ENCODE data around the gene MX2.
"Not testable (repeated sequence)": the region's sequence is repeated elsewhere in the genome, so short reads cannot be mapped to it uniquely, and the experiment has no call there.

MX2 gene

DNA sequence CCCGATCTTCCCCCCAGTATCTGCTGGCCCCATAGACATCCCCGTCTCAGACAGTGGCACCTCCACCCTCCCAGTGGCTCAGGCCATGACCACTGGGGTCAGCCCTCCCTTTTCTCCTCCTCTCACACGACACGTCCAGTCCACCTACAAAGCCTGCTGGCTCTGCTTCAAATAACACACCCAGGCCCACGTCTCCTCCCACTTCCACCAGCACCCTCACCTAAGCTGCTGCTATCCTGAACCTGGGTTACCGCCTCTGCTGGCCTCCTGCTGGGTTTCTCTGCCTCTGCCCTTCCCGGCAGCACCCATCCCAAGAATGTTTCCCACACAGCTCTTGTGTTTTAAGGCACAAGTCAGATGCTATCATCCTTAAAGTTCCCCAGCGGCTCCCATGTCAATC lies 26.0 kb downstream of the MX2 start:
- no peak for DNase-seq

DNA sequence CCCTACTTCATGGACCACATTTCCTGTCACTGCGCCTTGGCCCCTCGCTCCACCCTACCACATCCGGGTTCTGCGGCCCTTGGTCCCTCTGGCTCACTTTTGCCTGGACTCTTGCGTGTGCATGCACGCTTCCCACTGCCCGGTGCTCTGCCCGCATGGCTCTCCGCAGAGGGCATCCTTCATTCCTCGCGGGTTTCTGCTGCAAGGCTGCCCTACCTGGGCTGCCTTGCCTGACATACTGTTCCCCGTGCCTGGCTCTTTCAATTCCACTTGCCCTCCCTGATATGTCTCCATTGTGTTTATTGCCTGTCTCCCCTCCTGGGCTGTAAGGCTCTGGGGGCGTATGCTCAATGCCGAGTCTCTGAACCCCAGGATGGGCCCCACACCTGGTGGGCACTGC lies 26.4 kb downstream of the MX2 start:
- DNase-seq = no peak

DNA sequence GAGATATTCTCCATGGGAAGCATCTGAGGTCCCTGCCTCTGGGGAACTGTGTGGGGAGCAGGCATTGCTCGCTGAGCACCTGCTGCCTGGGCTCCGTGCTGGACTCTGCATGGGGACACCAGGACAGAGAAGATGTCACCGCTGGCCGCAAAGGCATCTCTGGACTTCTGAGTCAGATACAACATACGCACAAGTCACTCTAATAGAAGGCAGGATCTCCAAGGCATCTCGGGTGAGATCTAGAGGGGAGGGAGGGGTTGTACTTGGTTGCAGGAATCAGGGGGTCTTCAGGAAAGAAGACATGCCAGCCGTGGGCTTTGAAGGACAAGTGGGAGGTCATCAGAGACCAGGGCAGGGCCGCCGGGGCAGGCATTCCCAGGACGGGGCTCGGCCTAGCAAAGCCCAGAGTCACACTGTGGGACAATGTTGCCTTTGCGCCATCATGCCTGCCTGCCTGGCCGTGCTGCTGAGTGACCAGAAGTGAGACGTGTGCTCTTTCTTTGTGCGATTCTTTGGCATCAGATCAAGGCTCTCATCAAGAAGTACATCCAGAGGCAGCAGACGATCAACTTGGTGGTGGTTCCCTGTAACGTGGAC lies 28.3 kb downstream of the MX2 start:
- no peak for DNase-seq

DNA sequence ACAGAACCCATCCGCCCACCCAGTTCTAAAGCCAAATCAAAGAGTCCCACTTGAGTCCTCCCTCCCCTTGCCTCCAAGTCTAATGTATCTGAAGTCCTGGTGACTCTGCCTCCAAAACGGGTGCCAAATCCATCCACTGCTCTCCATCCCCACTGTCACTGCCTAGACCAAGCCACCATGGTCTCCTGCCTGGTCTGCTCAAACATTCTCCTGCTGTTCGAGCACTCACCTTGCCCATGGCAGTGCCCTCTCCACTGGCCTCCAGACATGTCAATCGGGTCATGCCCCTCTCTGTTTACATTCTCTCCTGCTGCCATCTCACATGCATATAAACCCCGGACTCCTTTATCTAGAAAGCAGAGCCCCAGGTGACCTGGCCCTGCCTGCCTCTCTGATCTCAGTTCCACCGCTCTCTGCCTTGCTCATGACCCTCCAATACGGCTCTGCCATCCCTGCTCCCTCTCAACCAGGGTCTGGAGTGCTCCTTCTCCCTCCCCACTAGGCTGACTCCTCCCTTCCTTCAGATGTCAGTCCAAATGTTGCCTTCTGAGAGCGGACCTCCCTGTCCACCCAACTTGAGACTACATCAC lies 32.1 kb downstream of the MX2 start:
- DNase-seq = no peak

DNA sequence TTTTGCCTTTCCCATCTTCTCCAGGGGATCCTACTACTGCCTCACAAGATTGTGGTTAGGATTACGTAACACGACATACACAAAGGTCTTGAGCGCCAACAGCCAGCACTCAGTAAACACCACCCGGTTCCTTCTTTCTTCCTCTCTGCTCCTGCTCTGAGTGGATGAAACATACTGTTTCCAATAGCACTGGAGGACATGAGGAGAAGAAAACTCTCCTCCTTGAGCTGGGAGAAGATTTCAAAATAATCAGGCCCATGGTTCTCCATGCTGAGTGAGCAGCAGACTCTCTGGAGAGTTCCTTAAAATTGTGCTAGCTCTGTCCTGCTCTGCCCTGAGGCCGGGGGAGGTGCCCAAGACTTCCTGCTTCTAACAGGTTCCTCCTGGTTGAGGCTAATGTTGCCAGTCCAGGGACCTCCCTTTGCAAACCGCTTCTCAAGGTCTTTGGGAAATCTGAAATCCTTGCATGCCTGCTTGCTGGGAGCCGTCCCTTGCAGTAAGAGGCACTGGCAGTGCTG lies 34.8 kb downstream of the MX2 start:
- no peak for DNase-seq

DNA sequence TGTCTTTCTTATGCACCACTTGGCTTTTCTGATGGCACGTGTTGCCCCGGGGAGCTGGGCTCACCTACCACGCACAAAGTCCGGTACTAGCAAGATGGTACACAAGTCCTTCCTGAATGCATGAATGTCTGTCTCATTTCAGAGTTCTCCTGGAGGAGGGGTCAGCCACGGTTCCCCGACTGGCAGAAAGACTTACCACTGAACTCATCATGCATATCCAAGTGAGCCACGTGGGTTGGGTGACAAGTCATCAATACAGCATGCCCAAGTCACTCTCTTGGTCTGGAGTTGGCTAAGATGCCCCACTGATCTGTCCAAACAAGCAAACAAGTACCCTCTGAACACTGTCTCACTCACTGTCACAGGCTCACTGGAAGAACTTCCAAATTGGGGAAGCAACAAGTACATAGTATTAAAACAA lies 35.7 kb downstream of the MX2 start:
- no peak for DNase-seq

DNA sequence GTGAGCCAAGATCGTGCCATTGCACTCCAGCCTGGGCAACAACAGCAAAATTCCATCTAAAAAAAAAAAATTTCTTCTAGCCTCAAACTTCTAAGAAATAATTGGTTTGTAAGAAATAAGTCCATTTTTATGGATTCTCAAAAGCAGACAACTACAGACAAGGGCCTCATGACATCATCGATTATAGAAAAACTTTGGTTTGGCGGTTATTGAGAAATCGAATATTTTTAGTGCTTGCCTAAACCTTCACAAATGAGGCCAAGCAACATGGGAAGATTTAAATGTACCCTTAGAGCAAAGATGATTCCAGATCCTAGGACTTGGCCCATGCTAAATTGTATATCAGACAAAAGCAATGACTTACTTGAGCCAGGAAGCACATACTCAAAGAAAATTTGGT lies 36.4 kb downstream of the MX2 start:
- no peak for DNase-seq

DNA sequence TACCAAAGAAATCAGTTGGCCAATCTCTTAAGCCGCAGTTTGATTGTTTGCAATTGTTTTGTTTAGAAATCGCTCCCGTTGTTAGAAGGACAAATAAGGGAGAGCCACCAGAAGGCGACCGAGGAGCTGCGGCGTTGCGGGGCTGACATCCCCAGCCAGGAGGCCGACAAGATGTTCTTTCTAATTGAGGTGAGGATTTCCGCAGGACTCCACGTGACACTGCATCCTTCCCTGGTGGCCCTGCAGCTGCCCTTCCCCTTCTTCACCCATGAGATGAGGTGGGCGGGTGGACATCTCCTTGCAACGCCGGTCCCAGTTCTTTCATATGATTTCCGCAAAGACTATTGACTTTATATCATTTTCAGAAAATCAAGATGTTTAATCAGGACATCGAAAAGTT lies 37.0 kb downstream of the MX2 start:
- no peak for DNase-seq

DNA sequence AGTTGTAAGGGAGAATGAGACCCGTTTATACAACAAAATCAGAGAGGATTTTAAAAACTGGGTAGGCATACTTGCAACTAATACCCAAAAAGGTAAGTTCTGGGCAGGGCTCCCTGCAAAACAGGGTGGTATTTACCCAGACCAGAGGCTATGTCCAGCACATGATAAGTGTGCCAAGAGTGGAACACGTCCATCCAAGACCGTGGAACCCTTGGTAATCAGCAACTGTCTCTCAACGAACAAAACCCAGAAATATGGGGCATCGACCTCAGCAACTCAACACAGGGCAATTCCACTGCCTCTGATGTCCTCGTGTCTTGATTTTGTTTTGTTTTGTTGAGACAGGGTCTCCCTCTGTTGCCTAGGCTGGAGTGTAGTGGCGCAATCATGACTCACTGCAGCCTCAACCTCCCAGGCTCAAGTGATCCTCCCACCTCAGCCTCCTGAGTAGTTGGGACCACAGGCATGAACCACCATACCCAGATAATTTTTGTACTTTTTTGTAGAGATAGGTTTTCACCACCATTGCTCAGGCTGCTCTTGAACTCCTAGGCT lies 37.5 kb downstream of the MX2 start:
- DNase-seq = no peak

DNA sequence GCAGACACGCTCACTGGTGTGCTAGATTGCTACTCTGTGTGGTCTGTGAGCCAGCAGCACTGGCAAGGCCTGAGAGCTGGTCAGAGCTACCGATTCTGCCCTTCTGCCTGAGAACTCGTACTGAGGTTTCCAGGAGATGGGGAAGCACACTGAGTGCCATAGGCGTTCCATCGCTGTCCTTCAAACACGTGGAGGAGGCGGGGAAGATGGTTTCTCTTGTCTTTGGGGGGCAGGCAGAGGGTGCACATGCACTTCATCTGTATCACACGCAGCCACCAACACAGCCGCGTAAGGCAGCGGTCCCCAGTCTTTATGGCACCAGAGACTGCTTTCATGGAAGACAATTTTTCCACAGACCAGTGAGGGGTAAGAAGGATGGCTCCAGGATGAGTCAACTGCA lies 40.4 kb downstream of the MX2 start:
- DNase-seq = no peak

DNA sequence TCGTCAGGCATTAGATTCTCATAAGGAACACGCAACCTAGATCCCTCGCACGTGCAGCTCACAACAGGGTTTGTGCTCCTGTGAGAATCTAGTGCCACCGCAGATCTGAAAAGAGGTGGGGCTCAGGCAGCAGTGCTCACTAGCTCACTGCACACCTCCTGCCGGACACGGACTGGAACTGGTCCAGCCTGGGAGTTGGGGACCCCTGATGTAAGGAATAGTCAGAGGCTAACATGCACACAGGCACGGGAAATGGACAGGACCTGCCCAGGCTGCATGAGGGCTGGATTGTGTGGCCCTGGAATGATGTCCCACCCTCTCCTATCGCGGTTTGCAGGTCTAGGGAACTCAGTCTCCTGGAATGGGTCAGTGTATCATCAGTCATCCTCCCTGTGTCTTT lies 41.0 kb downstream of the MX2 start:
- no peak for DNase-seq

DNA sequence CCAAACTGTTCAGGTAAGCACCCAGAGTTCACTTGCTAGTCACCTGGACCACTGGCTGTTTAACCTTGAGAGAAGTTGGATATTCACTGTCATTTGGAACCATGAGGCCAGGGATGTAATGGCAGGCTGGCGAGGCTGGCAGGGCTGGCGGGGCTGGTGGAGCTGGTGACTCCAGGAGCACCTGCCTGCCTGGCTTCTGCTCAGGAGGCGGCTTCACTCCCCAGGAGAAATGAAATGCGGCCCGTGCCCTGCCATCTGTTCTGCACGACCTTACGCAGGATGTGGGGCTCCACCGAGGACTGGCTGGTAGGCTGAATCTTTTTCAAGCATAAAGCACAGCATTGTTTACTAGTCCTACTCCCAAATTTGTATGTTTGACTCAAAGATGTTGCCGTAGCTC lies 41.5 kb downstream of the MX2 start:
- no peak for DNase-seq

DNA sequence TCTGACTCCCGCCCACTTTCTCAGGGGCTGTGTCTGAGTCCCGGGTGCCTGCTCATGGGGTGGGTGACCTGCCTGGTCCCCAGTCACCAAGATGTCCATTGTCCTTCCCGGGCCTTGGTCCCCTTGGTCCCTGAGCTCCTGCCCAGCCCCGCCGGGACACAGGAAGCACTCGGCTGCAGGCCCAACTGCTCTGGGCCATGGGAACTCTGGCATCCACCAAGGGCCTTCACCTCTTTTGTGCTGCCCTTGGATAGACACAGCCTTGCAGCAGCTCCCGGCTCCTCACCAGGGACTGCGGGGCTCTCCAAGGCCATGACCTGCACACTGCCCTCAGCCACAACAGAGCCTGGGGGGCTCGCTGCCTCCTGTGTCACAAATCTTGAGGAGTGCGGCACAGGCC lies 42.1 kb downstream of the MX2 start:
- DNase-seq = no peak

DNA sequence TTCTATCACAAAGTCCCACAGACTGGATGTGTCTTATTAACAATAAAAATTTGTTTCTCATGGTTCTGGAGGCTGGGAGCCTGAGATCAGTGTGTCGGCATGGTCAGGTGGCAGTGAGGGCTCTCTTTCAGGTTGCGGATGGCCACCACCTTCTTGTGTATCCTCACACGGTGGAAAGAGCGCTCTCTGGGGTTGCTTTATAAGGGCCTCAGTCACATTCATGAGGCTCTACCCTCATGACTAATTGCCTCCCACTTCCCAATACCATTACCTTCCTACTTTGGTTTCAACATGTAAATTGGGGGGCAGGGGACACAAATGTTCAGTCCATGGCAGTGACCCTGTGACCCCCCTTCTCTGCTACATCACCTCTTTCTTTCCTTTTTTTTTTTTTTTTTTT lies 43.5 kb downstream of the MX2 start:
- no peak for DNase-seq

DNA sequence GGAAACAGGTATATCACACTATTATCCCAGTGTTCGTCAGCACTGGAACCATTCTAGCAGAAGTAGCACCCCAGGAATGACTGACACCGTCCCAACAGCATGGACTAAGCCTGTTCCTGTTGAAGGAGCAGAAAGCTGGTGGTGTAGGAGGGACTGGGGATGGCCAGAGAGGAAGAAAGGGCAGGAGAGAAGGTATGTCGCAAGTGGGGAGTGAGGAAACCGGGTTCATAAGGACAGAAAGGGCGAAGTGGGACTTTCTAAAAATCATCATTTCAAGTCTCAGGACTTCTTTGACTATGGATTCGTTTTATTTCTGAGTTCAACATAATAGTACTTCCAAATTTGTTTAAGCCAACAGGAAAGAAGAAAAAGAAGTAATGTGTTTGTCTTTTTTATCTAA lies 44.5 kb downstream of the MX2 start:
- DNase-seq = no peak

DNA sequence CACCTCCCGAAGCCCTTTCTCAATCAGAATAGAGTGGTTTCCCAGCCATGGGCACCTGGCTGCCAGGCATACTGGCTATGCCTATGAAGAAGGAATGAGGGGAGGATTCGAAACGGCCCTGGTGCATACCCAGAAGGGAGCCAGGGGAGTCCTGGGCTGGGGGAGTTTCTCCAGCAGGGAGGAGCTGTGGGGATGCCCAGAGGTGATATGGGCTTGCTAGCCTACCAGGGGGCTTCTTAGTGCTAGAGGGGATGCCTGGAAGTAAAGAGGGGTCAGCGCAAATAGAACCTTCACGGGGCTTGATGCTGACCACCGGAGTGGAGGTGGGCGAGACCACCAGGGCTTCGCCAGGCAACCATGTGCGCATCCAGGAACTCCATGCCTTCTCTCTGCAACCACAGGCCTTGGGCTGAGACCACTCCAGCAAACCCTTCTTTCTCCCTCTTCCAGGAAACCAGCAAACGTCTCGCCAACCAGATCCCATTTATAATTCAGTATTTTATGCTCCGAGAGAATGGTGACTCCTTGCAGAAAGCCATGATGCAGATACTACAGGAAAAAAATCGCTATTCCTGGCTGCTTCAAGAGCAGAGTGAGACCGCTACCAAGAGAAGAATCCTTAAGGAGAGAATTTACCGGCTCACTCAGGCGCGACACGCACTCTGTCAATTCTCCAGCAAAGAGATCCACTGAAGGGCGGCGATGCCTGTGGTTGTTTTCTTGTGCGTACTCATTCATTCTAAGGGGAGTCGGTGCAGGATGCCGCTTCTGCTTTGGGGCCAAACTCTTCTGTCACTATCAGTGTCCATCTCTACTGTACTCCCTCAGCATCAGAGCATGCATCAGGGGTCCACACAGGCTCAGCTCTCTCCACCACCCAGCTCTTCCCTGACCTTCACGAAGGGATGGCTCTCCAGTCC lies 46.0 kb downstream of the MX2 start:
- no peak for DNase-seq

DNA sequence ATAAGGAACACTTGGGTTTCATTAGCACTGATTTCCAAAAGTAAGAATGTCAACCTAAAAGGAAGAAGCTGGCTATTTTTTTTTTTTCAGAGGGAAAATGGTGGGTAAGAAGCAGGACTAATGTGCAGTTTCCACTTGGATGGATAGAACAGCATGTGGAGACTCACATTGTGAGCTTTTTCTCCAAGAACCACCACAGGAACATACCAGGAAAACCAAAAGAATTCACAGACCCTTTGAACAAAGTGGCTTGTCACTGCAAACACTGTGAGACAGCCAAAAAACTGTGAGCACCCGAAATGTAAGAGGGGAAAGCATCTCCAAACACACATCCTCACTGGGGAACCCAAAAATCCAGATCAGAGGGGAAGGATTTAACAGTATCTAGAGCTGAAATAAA lies 48.5 kb downstream of the MX2 start:
- no peak for DNase-seq

DNA sequence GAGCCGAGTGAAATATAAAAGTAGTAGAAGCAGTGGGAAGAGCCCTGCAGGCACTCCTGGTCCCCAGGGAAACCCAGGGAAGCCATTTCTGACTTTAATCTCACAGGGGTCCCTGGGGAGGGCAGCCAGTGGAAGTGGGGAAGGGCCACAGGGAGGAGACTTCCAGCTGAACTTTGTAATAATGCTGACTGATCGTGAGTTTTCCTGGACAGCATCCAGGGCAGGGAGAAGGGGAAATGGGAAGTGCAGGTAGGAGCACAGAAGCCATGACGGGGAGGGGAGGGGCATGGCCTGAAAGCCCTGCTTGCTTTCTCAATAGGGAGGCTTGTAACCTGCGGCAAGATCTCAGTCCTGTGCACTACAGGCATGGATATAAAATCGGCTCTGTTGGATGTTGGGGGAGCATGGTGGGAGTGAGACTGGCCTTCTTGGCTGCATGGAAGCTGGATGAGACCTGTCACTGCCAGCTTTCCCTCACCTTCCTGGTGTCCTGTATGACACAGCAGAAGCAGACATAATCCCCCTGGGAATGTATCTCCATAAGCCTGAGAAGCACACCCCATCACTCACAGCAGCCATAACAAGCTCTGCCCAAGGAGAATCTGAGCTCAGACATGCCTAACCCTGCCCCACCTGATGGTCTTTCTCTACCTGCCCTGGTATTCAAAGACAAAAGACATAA lies 49.1 kb downstream of the MX2 start:
- no peak for DNase-seq

DNA sequence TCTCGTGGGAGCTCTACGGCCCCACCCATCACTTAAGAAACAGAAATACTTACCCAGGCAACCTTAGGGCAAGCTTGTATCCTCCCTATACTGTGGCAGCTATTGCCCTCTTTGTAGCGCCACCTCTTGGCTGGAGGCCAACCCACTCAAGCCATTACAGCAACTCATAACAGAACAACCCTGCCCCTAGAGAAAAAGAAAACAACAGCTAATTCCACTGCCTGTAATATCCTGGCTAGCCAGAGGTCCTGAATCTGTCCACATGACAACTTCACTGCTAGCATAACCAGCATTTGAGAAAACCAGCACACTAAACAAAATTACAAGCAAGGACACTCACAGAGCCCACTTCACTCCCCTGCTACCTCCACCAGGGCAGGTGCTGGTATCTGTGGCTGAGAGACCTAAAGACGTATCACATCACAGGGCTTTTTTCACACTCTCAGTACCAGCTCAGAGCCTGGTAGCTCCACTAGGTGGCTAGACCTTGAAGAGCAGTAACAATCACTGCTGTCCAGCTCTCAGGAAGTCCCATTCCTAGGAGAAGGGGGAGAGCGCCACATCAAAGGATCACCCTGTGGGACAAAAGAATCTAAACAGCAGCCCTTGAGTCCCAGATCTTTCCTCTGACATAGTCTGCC lies 49.7 kb downstream of the MX2 start:
- peak; percentile 22 for DNase-seq

DNA sequence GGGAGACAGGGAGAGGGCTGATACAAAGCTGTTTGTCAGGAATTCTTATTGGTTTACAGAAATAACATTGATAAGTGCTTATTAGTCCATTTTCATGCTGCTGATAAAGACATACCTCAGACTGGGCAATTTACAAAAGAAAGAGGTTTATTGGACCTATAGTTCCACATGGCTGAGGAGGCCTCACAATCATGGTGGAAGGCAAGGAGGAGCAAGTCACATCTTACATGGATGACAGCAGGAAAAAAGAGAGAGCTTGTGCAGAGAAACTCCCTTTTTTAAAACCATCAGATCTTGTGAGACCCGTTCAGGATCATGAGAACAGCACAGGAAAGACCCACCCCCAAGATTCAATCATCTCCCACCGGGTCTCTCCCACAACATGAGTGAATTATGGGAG lies 55.7 kb downstream of the MX2 start:
- DNase-seq = not testable (repeated sequence)

DNA sequence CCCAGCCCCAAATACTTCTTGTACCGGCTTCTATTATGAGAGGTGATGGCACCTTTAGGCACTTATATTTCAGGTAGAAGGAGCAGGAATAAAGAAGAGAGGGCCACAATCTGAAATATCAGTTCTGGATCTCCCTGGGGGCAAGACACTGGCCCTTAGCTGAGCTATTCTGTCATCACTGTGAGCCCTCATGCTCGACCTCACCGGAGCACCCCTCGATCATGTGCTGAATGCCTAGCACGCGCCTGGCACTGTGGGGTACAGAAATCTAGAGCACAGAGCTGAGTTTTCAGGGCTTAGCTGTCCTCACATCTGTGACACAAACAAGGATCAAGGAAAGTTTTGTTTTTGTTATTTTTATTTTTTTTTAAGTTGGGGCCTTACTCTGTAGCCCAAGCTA lies 56.6 kb downstream of the MX2 start:
- DNase-seq = no peak

DNA sequence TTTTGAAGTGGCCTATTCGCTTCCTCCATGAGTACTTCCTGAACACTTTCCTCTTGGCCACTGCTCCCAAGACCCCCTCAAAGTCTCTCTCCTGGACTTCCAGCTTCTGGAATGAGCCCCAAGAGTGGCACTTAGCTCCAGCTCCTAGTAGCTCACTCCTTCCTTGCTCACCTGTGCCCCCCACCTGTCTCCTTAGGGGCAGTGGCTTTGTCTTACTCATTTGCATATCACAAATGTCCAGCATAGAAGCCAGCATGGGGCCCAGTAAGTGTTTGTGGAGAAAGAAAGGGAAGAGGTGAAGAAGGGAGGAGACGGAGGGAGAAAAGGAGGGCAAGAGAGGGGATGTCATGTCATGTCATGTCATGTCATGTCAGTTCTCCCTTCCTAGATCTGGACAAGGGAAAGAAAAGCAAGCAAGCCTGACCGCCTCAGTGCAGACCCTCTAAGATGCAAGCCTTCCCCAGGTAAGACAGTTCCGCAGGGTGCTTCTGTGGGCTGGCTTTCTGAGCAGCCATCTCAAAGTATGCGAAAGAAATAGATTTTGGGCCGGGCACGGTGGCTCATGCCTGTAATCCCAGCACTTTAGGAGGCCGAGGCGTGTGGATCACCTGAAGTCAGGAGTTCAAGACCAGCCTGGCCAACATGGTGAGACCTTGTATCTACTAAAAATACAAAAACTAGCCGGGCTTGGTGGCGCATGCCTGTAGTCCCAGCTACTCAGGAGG lies 57.3 kb downstream of the MX2 start:
- DNase-seq = no peak
